Motor neuron (in vitro differentiated cells): ENCODE measurements around the gene WDR44. TPM values are rescaled to one million over a fixed set of nuclear protein-coding genes. Genes with fewer than 3 reads are reported as not detected.
"Not testable (repeated sequence)": the region's sequence is repeated elsewhere in the genome, so short reads cannot be mapped to it uniquely, and the experiment has no call there.

ENCODE experiments used
- ATAC-seq, 8 experiments: fragments of 200-7000 bp; cut with Tn5 transposase; replicated peaks in 6 of 8; 2 replicates each; pipeline ENCODE4 v1.8.0; 2021; ENCODE audit warnings: mild to moderate bottlenecking in 8 of 8, moderate library complexity in 8 of 8
- H3K27ac ChIP-seq, 2 donors: fragments of 250-450 bp; sonication (Bioruptor Pico); 2 replicates each; pipeline ENCODE4 v1.9.0; 2021; ENCODE audit warnings: antibody characterized with exemption in 2 of 2, mild to moderate bottlenecking in 2 of 2, moderate library complexity in 1 of 2
- H3K4me1 ChIP-seq, 2 donors: fragments of 250-450 bp; sonication (Bioruptor Pico); replicated peaks in 1 of 2; 2 replicates each; pipeline ENCODE4 v1.6.1; 2021; ENCODE audit warnings: antibody characterized with exemption in 2 of 2, mild to moderate bottlenecking in 2 of 2, moderate library complexity in 1 of 2
- H3K4me3 ChIP-seq, 5 donors: fragments of 250-450 bp; sonication (Bioruptor Pico); 2 replicates each; pipeline ENCODE4 v1.9.0; 2021; ENCODE audit warnings: antibody characterized with exemption in 5 of 5, mild to moderate bottlenecking in 5 of 5, moderate library complexity in 4 of 5
- WGBS, 10 experiments: fragments of 450-650 bp; shearing (Covaris generic); methylation state at CpG; one replicate each; pipeline ENCODE4 v1.0.0; 2022; 5-methylcytosine and 5-hydroxymethylcytosine counted together
- in situ Hi-C, 9 experiments: fragments of 400-800 bp; cut with MboI; loops; one replicate each; pipeline ENCODE4 v1.15.0; 2021; ENCODE audit warnings: low sequenced_read_pairs in 9 of 9, low pct_unique_long_range_greater_than_20kb in 2 of 9; ENCODE audit not compliant: unreplicated experiment in 9 of 9
- total RNA-seq, 8 experiments: library from RNA; unstranded; fragments of 300-600 nt; gene quantifications; 2 replicates each; pipeline versions ENCODE4 v1.2.3 to v1.2.4, GENCODE V29; 2022

The WDR44 gene, protein sequence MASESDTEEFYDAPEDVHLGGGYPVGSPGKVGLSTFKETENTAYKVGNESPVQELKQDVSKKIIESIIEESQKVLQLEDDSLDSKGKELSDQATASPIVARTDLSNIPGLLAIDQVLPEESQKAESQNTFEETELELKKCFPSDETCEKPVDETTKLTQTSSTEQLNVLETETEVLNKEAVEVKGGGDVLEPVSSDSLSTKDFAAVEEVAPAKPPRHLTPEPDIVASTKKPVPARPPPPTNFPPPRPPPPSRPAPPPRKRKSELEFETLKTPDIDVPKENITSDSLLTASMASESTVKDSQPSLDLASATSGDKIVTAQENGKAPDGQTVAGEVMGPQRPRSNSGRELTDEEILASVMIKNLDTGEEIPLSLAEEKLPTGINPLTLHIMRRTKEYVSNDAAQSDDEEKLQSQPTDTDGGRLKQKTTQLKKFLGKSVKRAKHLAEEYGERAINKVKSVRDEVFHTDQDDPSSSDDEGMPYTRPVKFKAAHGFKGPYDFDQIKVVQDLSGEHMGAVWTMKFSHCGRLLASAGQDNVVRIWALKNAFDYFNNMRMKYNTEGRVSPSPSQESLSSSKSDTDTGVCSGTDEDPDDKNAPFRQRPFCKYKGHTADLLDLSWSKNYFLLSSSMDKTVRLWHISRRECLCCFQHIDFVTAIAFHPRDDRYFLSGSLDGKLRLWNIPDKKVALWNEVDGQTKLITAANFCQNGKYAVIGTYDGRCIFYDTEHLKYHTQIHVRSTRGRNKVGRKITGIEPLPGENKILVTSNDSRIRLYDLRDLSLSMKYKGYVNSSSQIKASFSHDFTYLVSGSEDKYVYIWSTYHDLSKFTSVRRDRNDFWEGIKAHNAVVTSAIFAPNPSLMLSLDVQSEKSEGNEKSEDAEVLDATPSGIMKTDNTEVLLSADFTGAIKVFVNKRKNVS
- 10 to 100 TPM in 6 of 8 experiments, 1 to 10 TPM in 2; 6.8 to 19.7 (median 13.2) TPM for total RNA-seq

DNA sequence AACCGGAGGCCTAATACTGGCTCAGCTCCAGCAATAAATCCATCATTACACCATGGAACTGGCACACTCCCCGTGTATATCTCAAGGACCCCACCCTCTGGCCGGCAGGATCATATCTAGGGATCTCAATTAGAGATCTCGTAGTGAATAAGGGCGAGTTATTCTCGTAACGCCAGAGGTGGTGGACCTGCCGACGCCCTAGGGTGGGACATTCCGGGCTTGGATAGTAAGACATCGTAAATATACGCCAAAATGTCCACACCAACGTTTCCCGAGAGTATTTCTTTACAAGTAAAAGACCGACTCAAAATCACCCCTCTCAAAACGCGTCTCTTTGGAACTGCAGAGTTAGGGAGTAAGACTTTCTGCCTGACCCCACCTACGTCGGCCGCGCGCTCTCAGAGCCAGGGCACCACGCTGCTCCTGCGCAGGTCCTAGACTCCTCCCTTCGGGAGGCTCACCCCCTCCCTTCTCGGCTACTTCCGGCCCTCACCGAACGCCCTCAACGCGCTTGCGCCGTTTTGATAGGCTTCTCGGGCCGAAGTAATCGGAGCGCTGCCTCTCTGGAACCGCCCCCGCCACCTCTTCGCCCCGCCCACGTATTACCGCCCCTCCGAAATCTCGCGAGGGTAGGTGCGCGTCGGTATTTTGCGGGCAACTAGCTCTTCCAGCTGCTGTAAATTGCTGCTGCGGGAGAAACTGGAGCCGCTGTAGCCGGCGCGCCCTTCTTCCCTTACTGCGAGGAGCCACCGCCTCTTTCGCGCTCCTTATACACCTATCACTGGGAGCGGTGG is at the start of gene WDR44:
Gene WDR44, plus strand, starts transcription at position 643 of the 794 bp plus-strand sequence. CDS start 398 bp downstream, outside the sequence.
- in situ Hi-C loops: no loop called here
- Histone ChIP-seq H3K27ac (peak within 1 kb of the TSS; percentile 88 to 90), H3K4me1 (peaks cover 0 to 9% of the 10 kb centered on the region in 2 donors), H3K4me3 (peak within 1 kb of the TSS; percentile 52 to 81 (median 76))
- WGBS, 10 experiments: 0 to 20% (median 4%) methylated on average over 4 to 9 of the region's 60 CpGs; no CpG with 5 or more reads in 7 of the 10 experiments
- peak; percentile 80 to 93 (median 92) for ATAC-seq

DNA sequence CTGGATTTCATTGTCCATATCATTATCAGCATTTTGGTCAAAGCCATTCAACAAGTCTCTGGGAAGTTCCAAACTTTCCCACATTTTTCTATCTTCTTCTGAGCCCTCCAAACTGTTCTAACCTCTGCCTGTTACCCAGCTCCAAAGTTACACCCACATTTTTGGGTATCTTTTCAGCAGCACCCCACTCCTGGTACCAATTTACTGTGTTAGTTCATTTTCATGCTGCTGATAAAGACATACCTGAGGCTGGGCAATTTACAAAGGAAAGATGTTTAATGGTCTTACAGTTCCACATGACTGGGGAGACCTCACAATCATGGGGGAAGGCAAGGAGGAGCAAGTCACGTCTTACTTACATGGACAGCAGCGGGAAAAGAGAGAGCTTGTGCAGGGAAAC is 40.1 kb upstream of the WDR44 start:
- H3K27ac ChIP-seq, in situ Hi-C loops, H3K4me1 ChIP-seq, ATAC-seq, H3K4me3 ChIP-seq: not testable (repeated sequence)
- WGBS, 10 experiments: 40% methylated on average over 1 of the region's 2 CpGs; no CpG with 5 or more reads in 9 of the 10 experiments

DNA sequence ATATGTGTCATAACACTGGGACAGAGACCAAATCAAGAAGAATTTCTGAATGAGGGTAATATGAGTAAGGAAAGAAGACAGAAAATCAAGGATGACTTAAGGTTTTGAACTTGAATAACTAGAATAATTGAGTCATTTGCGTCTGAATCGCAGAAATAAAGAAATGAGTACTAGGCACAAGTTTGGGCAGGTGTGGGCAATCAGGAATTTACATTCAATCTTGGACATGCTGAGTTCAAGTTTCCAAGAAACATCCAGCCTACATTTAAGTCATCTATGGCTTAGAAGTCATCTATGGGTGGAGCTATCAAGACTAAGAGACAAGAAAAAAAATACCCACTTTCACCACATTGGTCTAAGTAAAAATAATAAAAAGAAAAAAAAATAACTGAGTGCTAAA is 30.4 kb upstream of the WDR44 start:
- H3K4me1 ChIP-seq: no peaks in the 10 kb centered on the region
- in situ Hi-C loops: no loop called here
- no peak for ATAC-seq
- WGBS, 10 experiments: 24 to 100% (median 92%) methylated on average over 2 of the region's 2 CpGs; no CpG with 5 or more reads in 1 of the 10 experiments
- no peak overlapping the region for H3K27ac ChIP-seq
- H3K4me3 ChIP-seq: no peak overlapping the region

DNA sequence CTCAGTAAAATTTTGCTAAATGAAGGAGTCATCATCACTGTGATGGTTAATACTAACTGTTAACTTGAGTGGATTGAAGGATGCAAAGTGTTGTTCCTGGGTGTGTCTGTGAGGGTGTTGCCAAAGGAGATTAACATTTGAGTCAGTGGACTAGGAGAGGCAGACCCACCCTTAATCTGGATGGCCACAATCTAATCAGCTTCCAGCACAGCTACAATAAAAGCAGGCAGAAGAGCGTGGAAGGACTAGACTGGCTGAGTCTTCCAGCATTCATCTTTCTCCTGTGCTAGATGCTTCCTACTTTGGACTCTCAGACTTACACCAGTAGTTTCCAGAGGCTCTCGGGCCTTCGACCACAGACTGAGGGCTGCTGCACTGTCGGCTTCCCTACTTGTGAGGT is 21.3 kb upstream of the WDR44 start:
- Histone ChIP-seq H3K27ac (no peak overlapping the region), H3K4me3 (no peak overlapping the region), H3K4me1 (no peaks in the 10 kb centered on the region)
- ATAC-seq: no peak
- WGBS, 10 experiments: 33% methylated on average over 1 of the region's 4 CpGs; no CpG with 5 or more reads in 9 of the 10 experiments
- in situ Hi-C loops: no loop called here

DNA sequence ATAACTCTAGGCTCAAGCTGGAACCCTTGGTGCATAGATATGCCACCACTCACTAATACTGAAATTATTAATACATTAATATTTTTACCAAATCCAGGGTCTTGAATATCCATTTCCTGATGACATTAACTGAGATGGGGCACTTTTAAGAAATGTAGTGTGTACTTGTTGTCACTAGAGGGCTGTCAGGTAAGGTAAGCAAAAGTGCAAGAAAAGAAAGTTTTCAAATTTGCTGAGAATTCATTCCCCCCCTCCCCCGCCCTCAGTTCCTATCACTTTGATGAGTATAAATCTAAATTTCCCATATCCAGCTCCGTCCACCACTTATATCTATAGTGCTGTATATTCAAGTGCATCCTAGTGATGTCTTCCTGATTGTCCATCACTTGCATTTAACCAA is 20.5 kb upstream of the WDR44 start:
- in situ Hi-C loops: no loop called here
- H3K27ac ChIP-seq: no peak overlapping the region
- H3K4me3 ChIP-seq: no peak overlapping the region
- no peak for ATAC-seq
- no peaks in the 10 kb centered on the region for H3K4me1 ChIP-seq
- WGBS, 10 experiments: 25% methylated on average over 2 of the region's 2 CpGs; no CpG with 5 or more reads in 9 of the 10 experiments

DNA sequence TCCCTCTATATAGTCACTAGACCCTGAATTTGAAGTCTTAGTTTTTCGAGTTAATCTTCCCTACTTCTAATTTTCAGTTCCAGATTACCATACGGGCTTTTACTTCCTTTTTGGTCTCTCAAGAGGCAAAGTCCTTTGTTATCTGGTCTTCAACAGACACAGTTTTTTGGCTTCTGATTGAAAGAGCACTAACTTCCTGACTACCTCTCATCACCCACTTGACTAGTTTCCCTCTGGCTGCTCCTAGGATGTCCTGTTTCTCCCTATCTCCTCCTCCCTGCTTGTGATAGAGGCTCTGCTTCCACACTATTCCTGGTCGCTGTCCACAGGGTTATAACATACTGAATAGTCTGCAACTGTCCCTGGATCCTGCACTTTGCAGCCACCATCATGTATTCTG is 16.7 kb upstream of the WDR44 start:
- 0 to 100% (median 33%) methylated on average over 1 to 2 of the region's 3 CpGs; no CpG with 5 or more reads in 3 of the 10 experiments for WGBS, 10 experiments
- Histone ChIP-seq H3K27ac (no peak overlapping the region), H3K4me1 (no peaks in the 10 kb centered on the region), H3K4me3 (no peak overlapping the region)
- no peak for ATAC-seq
- in situ Hi-C loops: no loop called here

DNA sequence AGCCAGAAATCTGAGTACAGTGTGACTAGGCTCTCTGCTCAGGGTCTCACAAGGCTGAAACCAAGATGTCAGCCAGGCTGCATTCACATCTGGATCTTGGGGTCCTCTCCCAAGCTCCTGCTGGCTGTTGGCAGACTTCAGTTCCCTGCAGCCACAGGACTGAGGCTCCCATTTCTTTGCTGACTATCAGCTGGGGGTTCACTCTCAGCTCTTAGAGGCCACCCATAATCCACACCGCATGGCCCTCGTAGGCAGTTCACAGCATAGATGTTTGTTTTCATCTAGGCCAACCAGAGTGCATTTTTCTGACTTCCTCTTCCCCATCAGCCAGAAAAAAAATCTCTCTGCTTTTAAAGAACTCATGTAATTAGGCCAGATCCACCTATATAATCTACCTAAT is 8.2 kb upstream of the WDR44 start:
- 40 to 72% methylated on average over 2 of the region's 2 CpGs; no CpG with 5 or more reads in 8 of the 10 experiments for WGBS, 10 experiments
- no peak overlapping the region for H3K27ac ChIP-seq
- in situ Hi-C loops: no loop called here
- ATAC-seq: no peak
- no peaks in the 10 kb centered on the region for H3K4me1 ChIP-seq
- H3K4me3 ChIP-seq: no peak overlapping the region

DNA sequence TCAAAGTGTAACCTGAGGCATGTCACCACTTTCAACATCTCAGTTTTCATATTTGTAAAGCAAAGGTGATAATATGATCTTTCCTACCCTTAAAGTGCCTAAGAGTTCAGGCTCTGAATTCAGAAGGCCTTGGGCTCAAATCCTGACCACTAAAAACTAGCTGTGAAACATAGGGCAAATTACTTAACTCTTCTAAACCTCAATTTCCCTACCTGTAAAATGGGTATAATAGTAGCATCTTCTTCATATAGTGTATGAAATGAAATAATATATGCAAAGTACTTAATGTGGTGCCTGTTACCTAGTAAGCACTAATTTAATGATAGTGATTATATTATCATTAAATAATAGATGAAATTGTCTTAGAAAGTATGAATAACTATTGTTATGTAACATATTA is 7.0 kb upstream of the WDR44 start:
- in situ Hi-C loops: no loop called here
- Histone ChIP-seq H3K27ac (no peak overlapping the region), H3K4me1 (no peaks in the 10 kb centered on the region), H3K4me3 (no peak overlapping the region)
- ATAC-seq: no peak

DNA sequence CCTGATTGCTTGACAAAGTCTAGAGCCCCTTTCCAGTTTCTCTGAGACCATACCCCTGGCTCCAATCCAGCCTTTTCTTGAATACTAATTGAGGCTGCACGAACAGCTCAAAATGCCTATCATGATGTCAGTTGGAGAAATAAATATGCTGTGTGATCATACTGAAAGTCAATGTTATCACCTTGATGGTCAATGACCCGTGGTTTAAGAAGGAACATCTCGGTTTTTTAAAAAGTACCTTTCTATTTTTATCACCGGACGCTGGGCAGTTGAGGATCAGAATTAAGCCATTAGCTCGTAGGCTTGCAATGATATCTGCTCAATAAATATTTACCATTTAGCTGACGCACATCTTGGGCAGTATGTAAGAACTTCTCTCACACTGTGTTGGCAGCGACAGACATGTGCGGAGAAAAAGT is 852 bp upstream of the WDR44 start:
- no peak for ATAC-seq
- 20 to 63% methylated on average over 1 to 5 of the region's 9 CpGs; no CpG with 5 or more reads in 8 of the 10 experiments for WGBS, 10 experiments
- Histone ChIP-seq H3K4me3 (peak overlapping the region; percentile 36 to 81 (median 76)), H3K27ac (peak overlapping the region; percentile 40 to 47), H3K4me1 (peaks cover 0 to 5% of the 10 kb centered on the region in 2 donors)
- in situ Hi-C loops: no loop called here

DNA sequence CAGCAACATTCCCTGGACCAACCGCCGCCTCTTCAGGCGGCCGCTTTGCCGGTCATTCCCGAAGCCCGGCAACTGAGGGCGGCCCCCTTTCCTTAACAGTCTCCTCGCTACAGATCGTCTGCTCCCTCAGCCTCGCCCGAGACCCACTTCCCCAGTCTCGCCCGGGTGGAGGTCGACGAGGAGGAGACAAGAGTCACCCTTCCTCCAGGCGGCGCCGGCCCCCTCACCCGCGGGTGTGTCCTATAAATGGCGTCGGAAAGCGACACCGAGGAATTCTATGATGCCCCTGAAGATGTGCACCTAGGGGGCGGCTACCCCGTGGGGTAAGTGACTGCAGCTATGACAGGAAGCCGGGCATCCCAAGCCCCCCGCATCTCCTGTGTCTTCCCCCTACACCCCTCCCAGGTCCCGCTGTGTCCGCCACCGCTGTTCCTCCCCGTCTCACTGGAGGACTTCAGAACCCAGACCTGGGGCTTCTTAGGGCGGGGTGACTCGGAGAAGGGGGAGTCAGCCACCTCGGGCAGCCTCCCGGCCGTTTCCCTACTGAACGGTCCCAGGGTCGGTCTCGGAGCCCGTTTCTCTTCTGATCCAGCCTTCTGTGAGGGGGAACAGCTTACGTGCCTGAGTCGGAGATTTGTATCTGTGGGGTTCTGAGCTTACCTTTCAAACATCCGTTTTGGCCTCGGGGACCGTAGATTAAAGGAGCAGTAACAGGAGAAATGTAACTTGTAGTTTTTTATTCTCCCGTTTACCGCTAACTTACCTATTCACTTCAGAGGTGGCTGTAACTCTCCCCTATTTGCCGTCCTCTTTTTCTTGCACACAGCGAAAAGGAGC is 570 bp downstream of the WDR44 start:
- WGBS, 10 experiments: 35% methylated on average over 4 to 11 of the region's 51 CpGs; no CpG with 5 or more reads in 8 of the 10 experiments
- peak; percentile 9 to 64 (median 56) for ATAC-seq
- in situ Hi-C loops: no loop called here
- H3K4me1 ChIP-seq: peaks cover 0 to 12% of the 10 kb centered on the region in 2 donors
- peak overlapping the region; percentile 52 to 81 (median 76) for H3K4me3 ChIP-seq
- H3K27ac ChIP-seq: peak overlapping the region; percentile 88 to 90

DNA sequence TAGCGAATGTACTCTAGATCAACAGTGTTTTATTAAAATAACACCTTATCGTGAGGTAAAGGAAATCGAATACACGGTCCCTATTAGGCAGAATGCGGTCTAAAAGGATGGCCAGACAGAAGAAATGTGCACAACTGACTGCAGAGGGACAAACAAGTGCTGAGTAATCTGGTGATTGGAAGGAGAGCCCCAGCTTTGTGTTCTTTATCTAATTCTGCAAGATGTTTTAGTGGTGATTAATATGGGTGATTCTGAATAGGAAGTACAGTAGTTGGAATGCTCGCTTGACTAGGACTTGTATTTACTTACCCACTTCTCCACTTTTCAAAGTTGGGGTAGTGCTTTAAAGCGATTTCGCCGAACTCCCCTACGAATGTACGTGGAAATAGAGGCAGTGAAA is 1.2 kb downstream of the WDR44 start:
- WGBS, 10 experiments: 0 to 38% (median 27%) methylated on average over 3 to 8 of the region's 11 CpGs; no CpG with 5 or more reads in 7 of the 10 experiments
- peaks cover 0 to 12% of the 10 kb centered on the region in 2 donors for H3K4me1 ChIP-seq
- ATAC-seq: no peak
- peak overlapping the region; percentile 88 to 90 for H3K27ac ChIP-seq
- H3K4me3 ChIP-seq: peak overlapping the region; percentile 52 to 81 (median 76)
- in situ Hi-C loops: no loop called here

DNA sequence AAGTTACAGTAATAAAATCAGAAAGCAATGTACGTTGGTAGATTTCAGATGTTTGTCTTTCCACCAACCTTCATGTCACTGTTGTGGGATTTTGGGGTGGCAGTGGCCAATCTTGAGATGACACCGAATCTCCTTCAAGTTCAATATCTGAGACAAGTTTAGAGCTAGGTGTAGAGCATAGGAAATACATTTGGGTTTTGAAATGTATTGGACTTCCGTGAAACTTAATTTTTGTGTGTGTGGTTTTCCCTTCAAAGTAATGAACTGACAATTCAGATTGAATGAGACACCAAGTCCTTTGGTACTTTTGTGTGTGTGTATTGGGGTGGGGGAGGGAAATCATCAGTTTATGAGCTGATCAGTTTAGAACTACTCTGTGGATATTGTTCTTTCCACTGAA is 1.8 kb downstream of the WDR44 start:
- ATAC-seq: no peak
- Histone ChIP-seq H3K4me3 (peak overlapping the region; percentile 52 to 81 (median 76)), H3K4me1 (peaks cover 0 to 12% of the 10 kb centered on the region in 2 donors), H3K27ac (no peak overlapping the region)
- WGBS, 10 experiments: 0 to 19% (median 0%) methylated on average over 1 to 2 of the region's 3 CpGs; no CpG with 5 or more reads in 5 of the 10 experiments
- in situ Hi-C loops: no loop called here
